Activated CD8-positive, alpha-beta memory T cell treated with anti-CD3 and anti-CD28 coated beads, Interleukin-2, amount 50 U/mL, for 48 hours (primary cell): ENCODE data around the gene NOMO2.
"Not testable (repeated sequence)": the region's sequence is repeated elsewhere in the genome, so short reads cannot be mapped to it uniquely, and the experiment has no call there.

Source experiments
- DNase-seq: peaks from one replicate; pipeline ENCODE4 v3.0.0-alpha.2; 2020

Gene NOMO2, protein sequence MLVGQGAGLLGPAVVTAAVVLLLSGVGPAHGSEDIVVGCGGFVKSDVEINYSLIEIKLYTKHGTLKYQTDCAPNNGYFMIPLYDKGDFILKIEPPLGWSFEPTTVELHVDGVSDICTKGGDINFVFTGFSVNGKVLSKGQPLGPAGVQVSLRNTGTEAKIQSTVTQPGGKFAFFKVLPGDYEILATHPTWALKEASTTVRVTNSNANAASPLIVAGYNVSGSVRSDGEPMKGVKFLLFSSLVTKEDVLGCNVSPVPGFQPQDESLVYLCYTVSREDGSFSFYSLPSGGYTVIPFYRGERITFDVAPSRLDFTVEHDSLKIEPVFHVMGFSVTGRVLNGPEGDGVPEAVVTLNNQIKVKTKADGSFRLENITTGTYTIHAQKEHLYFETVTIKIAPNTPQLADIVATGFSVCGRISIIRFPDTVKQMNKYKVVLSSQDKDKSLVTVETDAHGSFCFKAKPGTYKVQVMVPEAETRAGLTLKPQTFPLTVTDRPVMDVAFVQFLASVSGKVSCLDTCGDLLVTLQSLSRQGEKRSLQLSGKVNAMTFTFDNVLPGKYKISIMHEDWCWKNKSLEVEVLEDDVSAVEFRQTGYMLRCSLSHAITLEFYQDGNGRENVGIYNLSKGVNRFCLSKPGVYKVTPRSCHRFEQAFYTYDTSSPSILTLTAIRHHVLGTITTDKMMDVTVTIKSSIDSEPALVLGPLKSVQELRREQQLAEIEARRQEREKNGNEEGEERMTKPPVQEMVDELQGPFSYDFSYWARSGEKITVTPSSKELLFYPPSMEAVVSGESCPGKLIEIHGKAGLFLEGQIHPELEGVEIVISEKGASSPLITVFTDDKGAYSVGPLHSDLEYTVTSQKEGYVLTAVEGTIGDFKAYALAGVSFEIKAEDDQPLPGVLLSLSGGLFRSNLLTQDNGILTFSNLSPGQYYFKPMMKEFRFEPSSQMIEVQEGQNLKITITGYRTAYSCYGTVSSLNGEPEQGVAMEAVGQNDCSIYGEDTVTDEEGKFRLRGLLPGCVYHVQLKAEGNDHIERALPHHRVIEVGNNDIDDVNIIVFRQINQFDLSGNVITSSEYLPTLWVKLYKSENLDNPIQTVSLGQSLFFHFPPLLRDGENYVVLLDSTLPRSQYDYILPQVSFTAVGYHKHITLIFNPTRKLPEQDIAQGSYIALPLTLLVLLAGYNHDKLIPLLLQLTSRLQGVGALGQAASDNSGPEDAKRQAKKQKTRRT

DNA sequence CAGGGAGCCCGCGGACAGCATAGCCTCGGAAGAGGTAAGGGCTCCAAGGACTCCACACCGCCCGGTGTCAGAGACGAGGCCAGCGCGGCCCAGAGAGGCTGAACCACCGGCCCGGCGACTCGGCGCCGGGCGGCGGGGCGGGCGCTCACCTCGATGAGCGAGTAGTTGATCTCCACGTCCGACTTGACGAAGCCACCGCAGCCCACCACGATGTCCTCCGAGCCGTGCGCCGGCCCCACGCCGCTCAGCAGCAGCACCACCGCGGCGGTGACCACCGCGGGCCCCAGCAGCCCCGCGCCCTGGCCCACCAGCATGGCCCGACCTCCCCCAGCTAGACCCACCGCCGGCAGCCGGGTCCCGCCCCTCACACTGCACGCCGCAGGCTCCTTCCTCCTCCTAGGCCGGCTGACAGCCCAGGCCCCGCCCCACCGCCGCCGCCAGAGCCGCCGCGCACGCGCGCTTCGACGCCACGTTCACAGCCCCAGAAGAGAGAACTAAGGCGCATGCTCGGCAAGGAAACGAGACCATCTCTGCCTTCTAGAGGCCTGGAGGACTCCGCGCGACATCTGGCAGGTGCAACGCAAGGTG, at the start of gene NOMO2:
TSS of gene NOMO2 (minus strand) at position 371 of the 588 bp plus-strand sequence. CDS start at position 314, 57 bp downstream.
- DNase-seq, result peak; percentile 92

- DNase-seq, result not testable (repeated sequence)
Observed at GRCh38 chr16:18610147-18610803, 48.4 kb upstream of the NOMO2 start.

- not testable (repeated sequence) for DNase-seq
Observed at GRCh38 chr16:18608271-18608670, 46.4 kb upstream of the NOMO2 start.

GRCh38 chr16:18603572-18604246, 41.8 kb upstream of the NOMO2 start:
- DNase-seq, result not testable (repeated sequence)

DNA sequence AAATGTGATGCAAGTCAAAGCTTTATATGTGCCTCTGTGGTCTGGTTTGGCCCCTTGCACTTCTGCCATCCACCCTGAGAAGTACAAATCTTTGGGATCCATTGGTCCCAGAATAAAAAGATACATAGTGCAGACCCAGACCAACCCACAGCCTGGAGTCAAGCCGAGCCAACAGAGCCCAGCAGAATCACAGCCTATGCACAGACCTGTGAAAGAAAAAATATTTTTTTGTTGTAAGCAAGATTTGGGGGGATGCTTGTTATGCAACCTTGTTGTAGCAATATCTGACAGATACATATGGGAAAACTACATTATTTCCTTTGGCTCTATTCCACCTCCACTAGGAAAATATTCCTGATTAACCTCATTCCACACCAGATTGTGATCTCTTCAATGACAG, 36.7 kb upstream of the NOMO2 start:
- DNase-seq, result not testable (repeated sequence)

DNA sequence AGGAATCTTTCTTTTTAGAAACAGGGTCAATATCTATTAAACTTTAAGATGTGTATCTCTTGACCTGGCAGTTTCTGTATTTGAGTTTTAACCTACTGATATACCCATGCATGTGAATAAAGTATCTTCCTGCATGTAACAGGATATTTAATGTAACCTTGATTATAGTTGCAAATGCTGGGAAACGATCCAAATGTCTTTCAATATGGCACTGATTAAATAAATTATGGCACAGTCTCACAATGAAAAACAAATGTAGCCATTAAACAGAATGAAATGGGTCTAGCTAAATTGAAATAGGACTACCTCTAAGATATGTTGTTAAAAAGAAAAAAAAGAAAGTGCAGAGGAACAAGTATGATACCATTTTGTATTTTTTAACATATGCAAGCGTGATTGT, 35.8 kb upstream of the NOMO2 start:
- not testable (repeated sequence) for DNase-seq

GRCh38 chr16:18597319-18597718, 35.4 kb upstream of the NOMO2 start:
- not testable (repeated sequence) for DNase-seq

- not testable (repeated sequence) for DNase-seq
Observed at GRCh38 chr16:18595796-18596195, 33.9 kb upstream of the NOMO2 start.

- DNase-seq, result peak; percentile 52
Observed at GRCh38 chr16:18594880-18595279, 33.0 kb upstream of the NOMO2 start.

DNA sequence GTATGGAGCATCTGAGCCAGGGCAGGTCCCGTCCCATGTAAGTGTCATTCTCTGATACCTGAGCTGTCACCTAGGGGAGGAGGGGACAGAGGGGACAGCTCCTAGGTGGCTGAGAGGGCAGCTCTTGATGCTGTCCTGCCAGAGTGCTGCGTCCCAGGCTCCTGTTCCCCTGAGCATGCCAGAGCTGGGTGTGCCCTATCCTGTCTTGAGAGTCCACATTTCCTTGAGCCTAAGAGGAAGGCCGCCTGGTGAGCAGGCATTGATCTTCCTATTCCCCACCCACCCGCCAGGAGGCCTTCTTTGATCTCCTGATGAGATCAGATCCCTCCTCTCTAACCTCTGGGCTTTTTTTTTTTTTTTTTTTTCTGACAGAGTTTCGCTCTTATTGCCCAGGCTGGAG, 32.0 kb upstream of the NOMO2 start:
- peak; percentile 53 for DNase-seq

DNA sequence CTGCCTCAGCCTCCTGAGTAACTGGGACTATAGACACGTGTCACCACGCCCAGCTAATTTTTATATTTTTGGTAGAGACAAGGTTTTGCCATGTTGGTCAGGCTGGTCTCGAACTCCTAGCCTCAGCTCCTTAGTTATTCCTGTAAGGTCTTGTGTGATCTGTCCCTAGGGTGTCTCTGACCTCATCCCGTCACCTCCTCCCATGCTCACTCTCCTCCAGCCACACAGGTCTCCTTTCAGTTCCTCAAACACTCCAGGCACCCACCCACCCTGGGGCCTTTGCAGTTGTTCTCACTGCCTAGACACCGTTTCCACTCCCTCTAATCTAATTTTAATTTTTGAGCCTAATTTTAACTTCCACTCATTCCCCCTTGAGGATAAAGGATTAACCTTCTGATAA, 31.1 kb upstream of the NOMO2 start:
- DNase-seq, result not testable (repeated sequence)

DNA sequence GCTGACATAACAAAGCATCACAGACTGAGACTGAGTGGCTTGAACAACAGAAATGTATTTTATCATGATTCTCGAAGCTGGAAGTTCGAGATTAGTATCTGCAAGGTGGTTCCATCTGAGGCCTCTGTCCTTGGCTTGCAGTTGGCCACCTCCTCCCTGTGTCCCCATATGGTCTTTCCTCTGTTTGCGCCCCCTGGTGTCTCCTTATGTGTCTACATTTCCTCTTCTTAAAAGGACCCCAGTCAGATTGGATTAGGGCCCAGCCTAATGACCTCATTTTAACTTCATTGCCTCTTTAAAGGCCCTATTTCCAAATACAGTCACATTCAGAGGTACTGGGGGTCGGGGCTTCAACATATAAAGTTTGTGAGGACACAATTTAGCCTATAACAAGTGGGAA, 30.0 kb upstream of the NOMO2 start:
- DNase-seq, result not testable (repeated sequence)

GRCh38 chr16:18591441-18591840, 29.5 kb upstream of the NOMO2 start:
- not testable (repeated sequence) for DNase-seq

- DNase-seq, result not testable (repeated sequence)
Observed at GRCh38 chr16:18589806-18590205, 27.9 kb upstream of the NOMO2 start.

GRCh38 chr16:18586560-18587540, 25.0 kb upstream of the NOMO2 start:
- not testable (repeated sequence) for DNase-seq

GRCh38 chr16:18585789-18586188, 23.9 kb upstream of the NOMO2 start:
- DNase-seq, result not testable (repeated sequence)

DNA sequence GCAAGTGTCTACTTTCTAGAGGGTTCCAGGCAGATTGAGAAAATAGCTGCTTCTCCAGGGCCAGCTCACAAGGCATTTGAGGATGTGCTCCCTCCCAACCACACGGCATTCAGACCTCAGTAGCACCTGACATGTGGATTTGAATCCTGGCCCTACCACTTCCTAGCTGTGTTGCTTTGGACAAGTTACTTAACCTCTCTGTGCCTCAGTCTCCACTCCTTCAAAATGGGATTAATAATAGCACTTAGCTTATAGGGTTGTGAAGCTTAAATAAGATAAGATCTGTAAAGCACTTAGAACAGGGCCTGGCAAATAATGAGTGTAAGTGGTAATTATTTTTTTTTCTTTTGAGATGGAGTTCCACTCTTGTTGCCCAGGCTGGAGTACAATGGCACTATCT, 21.0 kb upstream of the NOMO2 start:
- DNase-seq, result no peak

- DNase-seq, result not testable (repeated sequence)
Observed at GRCh38 chr16:18580396-18580795, 18.5 kb upstream of the NOMO2 start.

- not testable (repeated sequence) for DNase-seq
Observed at GRCh38 chr16:18579261-18579660, 17.4 kb upstream of the NOMO2 start.

- not testable (repeated sequence) for DNase-seq
Observed at GRCh38 chr16:18577942-18578341, 16.0 kb upstream of the NOMO2 start.
